Stomach (tissue), 9 donors: Measurements from ENCODE around the gene SLC35E4. TPM values are rescaled to one million over a fixed set of nuclear protein-coding genes. Genes with fewer than 3 reads are reported as not detected.

Source experiments
- DNase-seq, 2 donors: peaks; one replicate each; pipeline versions ENCODE4 v3.0.0 to v3.0.0-alpha.2; 2013 to 2019
- H3K27ac ChIP-seq, 5 donors: fragments of 200-600 bp in 4 of 5; sonication (generic) in 4 of 5; one replicate each; pipeline ENCODE4 v1.5.1; 2013 to 2019; ENCODE audit warnings: mild to moderate bottlenecking in 1 of 5, moderate library complexity in 1 of 5
- H3K27me3 ChIP-seq, 3 donors: fragments of 200-600 bp; sonication (generic); one replicate each; pipeline ENCODE4 v1.5.1; 2017 to 2019; ENCODE audit warnings: mixed run types in 1 of 3
- H3K36me3 ChIP-seq, 4 donors: fragments of 200-600 bp; sonication (generic); 1 replicate in 3 of 4; 2 replicates in 1 of 4; pipeline ENCODE4 v1.5.1; 2016 to 2019
- H3K4me1 ChIP-seq, 4 donors: fragments of 200-600 bp; sonication (generic); one replicate each; pipeline ENCODE4 v1.5.1; 2016 to 2019
- H3K4me3 ChIP-seq, 4 donors: fragments of 200-600 bp; sonication (generic) in 3 of 4; one replicate each; pipeline ENCODE4 v1.5.1; 2016 to 2019; ENCODE audit warnings: mild to moderate bottlenecking in 1 of 4
- H3K9me3 ChIP-seq, 4 donors: fragments of 200-600 bp; sonication (generic); one replicate each; pipeline ENCODE4 v1.5.1; 2016 to 2019
- EP300 ChIP-seq: sonication (generic); formaldehyde crosslinking; IDR thresholded peaks from one replicate; pipeline ENCODE4 v1.6.1; 2017; ENCODE audit warnings: antibody characterized with exemption
- POLR2A ChIP-seq, 4 donors: fragments of 450-650 bp; IDR thresholded peaks; one replicate each; pipeline ENCODE4 v1.6.1; 2016; ENCODE audit warnings: antibody characterized with exemption in 4 of 4, control low read depth in 2 of 4, mild to moderate bottlenecking in 1 of 4, moderate library complexity in 1 of 4
- POLR2AphosphoS5 ChIP-seq, 3 donors: sonication (generic); formaldehyde crosslinking; IDR thresholded peaks; one replicate each; pipeline ENCODE4 v1.6.1; 2016; ENCODE audit warnings: antibody characterized with exemption in 3 of 3
- WGBS, 5 donors: extraction: QIAGEN DNeasy Blood & Tissue Kit in 3 of 5; methylation state at CpG; one replicate each; pipeline versions ENCODE4 v1.1.5 to v1.1.7; 2013 to 2018; 5-methylcytosine and 5-hydroxymethylcytosine counted together
- intact Hi-C: fragments of 100-400 bp; cut with DNase I; formaldehyde crosslinking; loops from one replicate; pipeline ENCODE4 v1.15.1; 2023; ENCODE audit warnings: low total_unique reads
- polyA plus RNA-seq, 3 donors: library from polyadenylated mRNA; stranded (reverse); fragments of 200-250 nt; gene quantifications; one replicate each; pipeline ENCODE4 v1.2.3, GENCODE V29; 2013
- total RNA-seq, 5 donors: library from RNA; depleted of rRNA; stranded (reverse); fragments of >200 nt; gene quantifications; one replicate each; pipeline versions ENCODE4 v1.1.0 to v1.2.3, GENCODE V29; 2014 to 2016
- TF ChIP-seq, protein P1 (sequence below), 7 experiments: fragments of 450-650 bp in 4 of 7; fragments of 200-600 bp in 3 of 7; sonication (generic) in 3 of 7; IDR thresholded peaks; one replicate each; pipeline ENCODE4 v1.5.1; 2016 to 2019; ENCODE audit warnings: antibody characterized with exemption in 7 of 7, control low read depth in 2 of 7, mild to moderate bottlenecking in 1 of 7
- donor health status: healthy with polysubstance abuse.
- donor health status: Bipolar disorder and iron deficiency.
- donor health status: healthy.

Gene SLC35E4
- total and polyA plus RNA-seq, 8 donors, result 0.45 to 7.2 (median 2.2) TPM

- Histone ChIP-seq H3K4me1 (peaks cover 30 to 70% (median 50%) of the 10 kb centered on the region in 4 donors), H3K27me3 (no peaks in the 10 kb centered on the region), H3K27ac (peak overlapping the region in 3 of 5 donors; percentile 71 to 88 (median 80)), H3K4me3 (peak overlapping the region in 3 of 4 donors; percentile 47 to 65 (median 64)), H3K9me3 (no peaks in the 10 kb centered on the region), H3K36me3 (peaks cover 0 to 29% (median 16%) of the 10 kb centered on the region in 4 donors)
- intact Hi-C loops, result no loop called here
- WGBS, 5 donors, result 67 to 89% (median 83%) methylated on average over 7 of the region's 7 CpGs
- no peak for TF ChIP-seq POLR2A (IDR thresholded peaks at IDR 0.05)
- no peak for TF ChIP-seq EP300
- TF ChIP-seq POLR2AphosphoS5 (IDR thresholded peaks at IDR 0.05), result no peak
- no peak for DNase-seq
Observed at GRCh38 chr22:30607939-30608338, 27.6 kb upstream of the SLC35E4 start.

DNA sequence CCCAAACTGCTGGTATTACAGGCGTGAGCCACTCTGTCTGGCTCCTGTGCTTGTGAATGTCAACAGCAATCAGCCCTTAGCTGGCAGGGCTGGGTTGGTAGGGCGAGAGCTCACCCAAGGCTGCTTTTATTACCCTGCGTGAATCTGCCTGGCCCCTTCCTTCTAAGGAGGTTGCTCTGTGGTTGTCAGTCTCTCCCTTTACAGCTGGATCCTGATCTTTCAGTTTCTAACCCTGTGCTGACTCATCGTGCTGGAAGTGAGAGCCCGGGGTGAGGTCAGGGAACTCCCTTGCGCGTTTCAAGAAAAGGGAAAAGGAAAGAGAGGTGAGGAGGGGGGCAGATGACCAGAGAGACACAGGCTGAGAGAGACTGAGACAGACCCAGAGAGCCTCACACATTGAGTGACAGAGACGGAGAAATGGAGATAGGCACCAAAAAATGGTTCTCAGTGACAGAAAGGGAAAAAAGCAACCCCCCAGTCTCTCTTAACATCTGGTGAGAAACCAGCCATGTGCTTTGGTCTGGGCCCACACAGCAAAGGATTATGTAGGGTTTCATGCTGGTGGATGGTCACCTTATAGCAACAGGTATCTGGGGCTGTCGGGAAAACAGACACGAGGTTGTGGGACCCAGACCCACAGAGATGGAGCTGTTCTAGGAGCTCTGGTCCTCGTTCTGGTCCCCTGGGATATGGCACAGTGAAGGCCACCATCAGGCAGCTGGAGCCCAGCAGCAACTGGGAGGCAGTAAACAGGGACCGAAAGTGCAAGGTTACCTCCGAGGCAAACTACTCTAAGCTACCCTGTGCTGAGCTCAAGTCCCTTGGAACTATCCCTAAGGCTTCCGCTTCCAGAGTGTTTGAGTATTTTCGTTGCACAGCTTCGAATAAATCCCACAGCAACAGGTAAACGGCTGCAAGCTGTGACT lies 26.1 kb upstream of the SLC35E4 start:
- peak; percentile 61 to 84 for DNase-seq
- no peaks in the 10 kb centered on the region for H3K9me3 ChIP-seq
- peak overlapping the region; percentile 54 to 88 (median 71) for H3K27ac ChIP-seq
- intact Hi-C loops, result no loop called here
- H3K4me3 ChIP-seq, result no peak overlapping the region
- 54 to 61% (median 58%) methylated on average over 16 to 17 of the region's 17 CpGs for WGBS, 5 donors
- peaks cover 30 to 57% (median 47%) of the 10 kb centered on the region in 4 donors for H3K4me1 ChIP-seq
- peaks cover 0 to 45% (median 26%) of the 10 kb centered on the region in 4 donors for H3K36me3 ChIP-seq
- TF ChIP-seq POLR2AphosphoS5 (IDR thresholded peaks at IDR 0.05) (peak in 2 of 3 donors; percentile 61 to 63), EP300 (no peak)
- no peaks in the 10 kb centered on the region for H3K27me3 ChIP-seq

- Histone ChIP-seq H3K4me1 (peaks cover 30 to 49% (median 41%) of the 10 kb centered on the region in 4 donors), H3K9me3 (no peaks in the 10 kb centered on the region), H3K4me3 (no peak overlapping the region), H3K27ac (peak overlapping the region in 2 of 5 donors; percentile 80 to 88), H3K36me3 (peaks cover 0 to 52% (median 32%) of the 10 kb centered on the region in 4 donors), H3K27me3 (no peaks in the 10 kb centered on the region)
- 68 to 79% (median 76%) methylated on average over 7 of the region's 7 CpGs for WGBS, 5 donors
- intact Hi-C loops, result no loop called here
- no peak for DNase-seq
- TF ChIP-seq POLR2A (IDR thresholded peaks at IDR 0.05), result no peak
- no peak for TF ChIP-seq EP300
- TF ChIP-seq POLR2AphosphoS5 (IDR thresholded peaks at IDR 0.05), result no peak
- TF ChIP-seq, protein P1, sequence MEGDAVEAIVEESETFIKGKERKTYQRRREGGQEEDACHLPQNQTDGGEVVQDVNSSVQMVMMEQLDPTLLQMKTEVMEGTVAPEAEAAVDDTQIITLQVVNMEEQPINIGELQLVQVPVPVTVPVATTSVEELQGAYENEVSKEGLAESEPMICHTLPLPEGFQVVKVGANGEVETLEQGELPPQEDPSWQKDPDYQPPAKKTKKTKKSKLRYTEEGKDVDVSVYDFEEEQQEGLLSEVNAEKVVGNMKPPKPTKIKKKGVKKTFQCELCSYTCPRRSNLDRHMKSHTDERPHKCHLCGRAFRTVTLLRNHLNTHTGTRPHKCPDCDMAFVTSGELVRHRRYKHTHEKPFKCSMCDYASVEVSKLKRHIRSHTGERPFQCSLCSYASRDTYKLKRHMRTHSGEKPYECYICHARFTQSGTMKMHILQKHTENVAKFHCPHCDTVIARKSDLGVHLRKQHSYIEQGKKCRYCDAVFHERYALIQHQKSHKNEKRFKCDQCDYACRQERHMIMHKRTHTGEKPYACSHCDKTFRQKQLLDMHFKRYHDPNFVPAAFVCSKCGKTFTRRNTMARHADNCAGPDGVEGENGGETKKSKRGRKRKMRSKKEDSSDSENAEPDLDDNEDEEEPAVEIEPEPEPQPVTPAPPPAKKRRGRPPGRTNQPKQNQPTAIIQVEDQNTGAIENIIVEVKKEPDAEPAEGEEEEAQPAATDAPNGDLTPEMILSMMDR (IDR thresholded peaks at IDR 0.05), result no peak
Observed at GRCh38 chr22:30610299-30610698, 25.3 kb upstream of the SLC35E4 start.

- DNase-seq, result no peak
- H3K27ac ChIP-seq, result no peak overlapping the region
- peaks cover 21 to 40% (median 32%) of the 10 kb centered on the region in 4 donors for H3K4me1 ChIP-seq
- no peaks in the 10 kb centered on the region for H3K27me3 ChIP-seq
- 93 to 100% (median 96%) methylated on average over 3 of the region's 3 CpGs for WGBS, 5 donors
- intact Hi-C loops, result no loop called here
- H3K9me3 ChIP-seq, result no peaks in the 10 kb centered on the region
- no peak for TF ChIP-seq POLR2AphosphoS5 (IDR thresholded peaks at IDR 0.05)
- TF ChIP-seq EP300, result no peak
- TF ChIP-seq, protein P1 (IDR thresholded peaks at IDR 0.05), result no peak
- no peak for TF ChIP-seq POLR2A (IDR thresholded peaks at IDR 0.05)
- H3K4me3 ChIP-seq, result no peak overlapping the region
- peaks cover 0 to 61% (median 38%) of the 10 kb centered on the region in 4 donors for H3K36me3 ChIP-seq
Observed at GRCh38 chr22:30611197-30611596, 24.4 kb upstream of the SLC35E4 start.

DNA sequence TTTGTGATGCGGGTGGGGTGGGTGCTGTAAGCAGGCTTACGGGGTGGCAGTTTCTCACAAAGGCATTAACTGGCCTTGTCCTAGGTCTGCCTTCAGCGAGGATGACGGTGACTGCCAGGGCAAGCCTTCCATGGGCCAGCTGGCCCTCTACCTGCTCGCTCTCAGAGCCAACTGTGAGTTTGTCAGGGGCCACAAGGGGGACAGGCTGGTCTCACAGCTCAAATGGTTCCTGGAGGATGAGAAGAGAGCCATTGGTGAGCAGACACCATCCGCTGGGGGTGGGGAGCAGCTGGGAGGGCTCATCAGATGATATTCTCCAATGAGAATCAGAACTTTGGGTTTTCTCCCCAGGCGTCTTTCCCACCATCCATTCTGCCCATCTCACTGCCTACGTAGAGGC lies 22.8 kb upstream of the SLC35E4 start:
- no peak overlapping the region for H3K27ac ChIP-seq
- intact Hi-C loops, result no loop called here
- peaks cover 10 to 25% (median 21%) of the 10 kb centered on the region in 4 donors for H3K4me1 ChIP-seq
- no peaks in the 10 kb centered on the region for H3K9me3 ChIP-seq
- 93 to 96% (median 95%) methylated on average over 8 of the region's 8 CpGs for WGBS, 5 donors
- H3K27me3 ChIP-seq, result no peaks in the 10 kb centered on the region
- peaks cover 0 to 76% (median 47%) of the 10 kb centered on the region in 4 donors for H3K36me3 ChIP-seq
- no peak overlapping the region for H3K4me3 ChIP-seq
- DNase-seq, result no peak
- TF ChIP-seq POLR2A (IDR thresholded peaks at IDR 0.05), result no peak
- no peak for TF ChIP-seq POLR2AphosphoS5 (IDR thresholded peaks at IDR 0.05)
- TF ChIP-seq, protein P1 (IDR thresholded peaks at IDR 0.05), result no peak
- no peak for TF ChIP-seq EP300
